Activated CD4-positive, alpha-beta memory T cell treated with anti-CD3 and anti-CD28 coated beads for 36 hours (primary cell): Measurements from ENCODE around the gene TUG1. TPM values are rescaled to one million over a fixed set of nuclear protein-coding genes. Genes with fewer than 3 reads are reported as not detected.
A peak's percentile ranks its signal among the peaks of the same experiment; 100 is the strongest.

Experiments used
- CTCF ChIA-PET: fragments of 350-600 bp; sonication (Branson Sonifier 250); formaldehyde crosslinking; loops from one replicate; lab custom pipeline; 2021; ENCODE audit warnings: antibody characterized with exemption, inconsistent platforms; lab: Charles Lee
- POLR2A ChIA-PET: fragments of 350-600 bp; sonication (Branson Sonifier 250); formaldehyde crosslinking; loops from one replicate; lab custom pipeline; 2021; ENCODE audit warnings: antibody characterized with exemption; lab: Charles Lee
- DNase-seq: peaks from one replicate; pipeline ENCODE4 v3.0.0-alpha.2; 2020
- H3K27ac Mint-ChIP-seq: one replicate; pipeline ENCODE4 v1.8.0; 2021; ENCODE audit warnings: mixed read lengths
- H3K27me3 Mint-ChIP-seq: one replicate; pipeline ENCODE4 v1.8.0; 2021; ENCODE audit warnings: mixed read lengths
- H3K36me3 Mint-ChIP-seq: one replicate; pipeline ENCODE4 v1.8.0; 2021; ENCODE audit warnings: mixed read lengths
- H3K4me1 Mint-ChIP-seq: one replicate; pipeline ENCODE4 v1.8.0; 2021; ENCODE audit warnings: low read depth, mixed read lengths
- H3K4me3 Mint-ChIP-seq: one replicate; pipeline ENCODE4 v1.8.0; 2021; ENCODE audit warnings: mild to moderate bottlenecking, mixed read lengths
- H3K9me3 Mint-ChIP-seq: one replicate; pipeline ENCODE4 v1.8.0; 2021; ENCODE audit warnings: mixed read lengths
- intact Hi-C: fragments of 100-400 bp; cut with micrococcal nuclease; formaldehyde crosslinking; loops from one replicate; pipeline ENCODE4 v1.15.1; 2023
- total RNA-seq, 2 experiments: library from RNA; stranded (reverse); gene quantifications; one replicate each; pipeline ENCODE4 v1.2.3, GENCODE V29; 2021

The TUG1 gene
- total RNA-seq, 2 experiments from 2014 or later: 35.6 to 38.3 TPM

- peaks cover 20% of the 10 kb centered on the region for H3K4me1 Mint-ChIP-seq
- DNase-seq: no peak
- H3K36me3 Mint-ChIP-seq: peaks cover 59% of the 10 kb centered on the region
- CTCF ChIA-PET: interaction anchor here (0.9 to 1.7 kb wide), 4 partner anchors 9 to 297 kb away, joined by 4 to 8 read pairs (median 6); no protein-coding TSS in a partner anchor
- no peak overlapping the region for H3K4me3 Mint-ChIP-seq
- no peaks in the 10 kb centered on the region for H3K27me3 Mint-ChIP-seq
- H3K27ac Mint-ChIP-seq: peak overlapping the region; percentile 19
- H3K9me3 Mint-ChIP-seq: no peaks in the 10 kb centered on the region
- POLR2A ChIA-PET: no interaction called here
- intact Hi-C loops: no loop called here
These were observed 37.3 kb upstream of the TUG1 start for GRCh38 chr22:30931541-30932300.

GRCh38 chr22:30932661-30933060, 36.4 kb upstream of the TUG1 start:
- Mint-ChIP-seq H3K36me3 (peaks cover 56% of the 10 kb centered on the region), H3K27me3 (no peaks in the 10 kb centered on the region), H3K9me3 (no peaks in the 10 kb centered on the region), H3K4me1 (peaks cover 26% of the 10 kb centered on the region), H3K4me3 (no peak overlapping the region), H3K27ac (peak overlapping the region; percentile 4)
- CTCF ChIA-PET: interaction anchor here (0.7 to 1.5 kb wide), 3 partner anchors 10 to 298 kb away, joined by 4 to 8 read pairs (median 4); no protein-coding TSS in a partner anchor
- intact Hi-C loops: no loop called here
- POLR2A ChIA-PET: no interaction called here
- DNase-seq: no peak

GRCh38 chr22:30933457-30933856, 35.6 kb upstream of the TUG1 start:
- Mint-ChIP-seq H3K36me3 (peaks cover 57% of the 10 kb centered on the region), H3K9me3 (no peaks in the 10 kb centered on the region), H3K27me3 (no peaks in the 10 kb centered on the region), H3K4me1 (peaks cover 31% of the 10 kb centered on the region), H3K27ac (peak overlapping the region; percentile 38), H3K4me3 (no peak overlapping the region)
- intact Hi-C loops: no loop called here
- no peak for DNase-seq
- CTCF ChIA-PET: no interaction called here
- POLR2A ChIA-PET: no interaction called here

GRCh38 chr22:30934053-30934452, 35.0 kb upstream of the TUG1 start:
- peaks cover 35% of the 10 kb centered on the region for H3K4me1 Mint-ChIP-seq

GRCh38 chr22:30940685-30941362, 28.2 kb upstream of the TUG1 start:
- DNase-seq: peak; percentile 70
- intact Hi-C loops: loop anchor here (2.0 to 10.0 kb wide), 4 partner anchors 144 to 334 kb away; partner anchors contain the start of gene PLA2G3
- Mint-ChIP-seq H3K4me1 (peaks cover 72% of the 10 kb centered on the region), H3K27me3 (no peaks in the 10 kb centered on the region), H3K9me3 (no peaks in the 10 kb centered on the region), H3K27ac (peak overlapping the region; percentile 89), H3K36me3 (peaks cover 56% of the 10 kb centered on the region), H3K4me3 (peak overlapping the region; percentile 61)
- POLR2A ChIA-PET: interaction anchor here (1.1 to 3.1 kb wide), 2 partner anchors 19 to 28 kb away, joined by 3 to 14 read pairs; partner anchors contain the start of genes MORC2 and TUG1
- CTCF ChIA-PET: interaction anchor here (0.7 to 1.8 kb wide), 9 partner anchors 9 to 393 kb away, joined by 3 to 9 read pairs (median 4); partner anchors contain the start of gene SELENOM

More at GRCh38 chr22:30934053-30934452, 35.0 kb upstream of the TUG1 start:
- H3K4me3 Mint-ChIP-seq: no peak overlapping the region
- DNase-seq: no peak
- ChIA-PET CTCF (interaction anchor here (0.9 kb wide), 1 partner anchor 14 kb away, joined by 3 read pairs; no protein-coding TSS in a partner anchor), POLR2A (no interaction called here)
- H3K9me3 Mint-ChIP-seq: no peaks in the 10 kb centered on the region
- no peaks in the 10 kb centered on the region for H3K27me3 Mint-ChIP-seq
- H3K36me3 Mint-ChIP-seq: peaks cover 60% of the 10 kb centered on the region
- intact Hi-C loops: no loop called here
- no peak overlapping the region for H3K27ac Mint-ChIP-seq

GRCh38 chr22:30941363-30941740, 27.7 kb upstream of the TUG1 start:
- Mint-ChIP-seq H3K4me3 (peak overlapping the region; percentile 61), H3K4me1 (peaks cover 69% of the 10 kb centered on the region), H3K27ac (peak overlapping the region; percentile 89), H3K36me3 (peaks cover 54% of the 10 kb centered on the region), H3K27me3 (no peaks in the 10 kb centered on the region), H3K9me3 (no peaks in the 10 kb centered on the region)
- POLR2A ChIA-PET: interaction anchor here (1.1 to 3.1 kb wide), 2 partner anchors 20 to 27 kb away, joined by 3 to 14 read pairs; partner anchors contain the start of genes MORC2 and TUG1
- CTCF ChIA-PET: interaction anchor here (1.0 to 1.8 kb wide), 6 partner anchors 21 to 178 kb away, joined by 3 to 9 read pairs (median 4); partner anchors contain the start of gene SELENOM
- intact Hi-C loops: loop anchor here (2.0 to 10.0 kb wide), 4 partner anchors 143 to 333 kb away; partner anchors contain the start of gene PLA2G3
- no peak for DNase-seq

- CTCF ChIA-PET: no interaction called here
- H3K4me1 Mint-ChIP-seq: peaks cover 59% of the 10 kb centered on the region
- no peaks in the 10 kb centered on the region for H3K27me3 Mint-ChIP-seq
- H3K9me3 Mint-ChIP-seq: no peaks in the 10 kb centered on the region
- DNase-seq: peak; percentile 66
- peaks cover 46% of the 10 kb centered on the region for H3K36me3 Mint-ChIP-seq
- intact Hi-C loops: loop anchor here (10.0 kb wide), 3 partner anchors 201 to 331 kb away; partner anchors contain the start of gene PLA2G3
- peak overlapping the region; percentile 50 for H3K27ac Mint-ChIP-seq
- POLR2A ChIA-PET: no interaction called here
- H3K4me3 Mint-ChIP-seq: no peak overlapping the region
These were observed 25.7 kb upstream of the TUG1 start for GRCh38 chr22:30943368-30943767.

GRCh38 chr22:30944986-30945385, 24.1 kb upstream of the TUG1 start:
- ChIA-PET POLR2A (interaction anchor here (1.0 kb wide), 1 partner anchor 140 kb away, joined by 3 read pairs; no protein-coding TSS in a partner anchor), CTCF (interaction anchor here (1.3 to 3.1 kb wide), 3 partner anchors 21 to 139 kb away, joined by 3 to 23 read pairs (median 6); partner anchors contain the start of genes MORC2 and TUG1)
- no peak overlapping the region for H3K4me3 Mint-ChIP-seq
- DNase-seq: no peak
- intact Hi-C loops: loop anchor here (10.0 kb wide), 3 partner anchors 200 to 330 kb away; partner anchors contain the start of gene PLA2G3
- H3K27me3 Mint-ChIP-seq: no peaks in the 10 kb centered on the region
- peaks cover 42% of the 10 kb centered on the region for H3K36me3 Mint-ChIP-seq
- H3K27ac Mint-ChIP-seq: no peak overlapping the region
- peaks cover 49% of the 10 kb centered on the region for H3K4me1 Mint-ChIP-seq
- H3K9me3 Mint-ChIP-seq: no peaks in the 10 kb centered on the region

GRCh38 chr22:30945653-30946052, 23.4 kb upstream of the TUG1 start:
- ChIA-PET POLR2A (interaction anchor here (1.0 kb wide), 1 partner anchor 139 kb away, joined by 3 read pairs; no protein-coding TSS in a partner anchor), CTCF (interaction anchor here (1.0 to 3.1 kb wide), 5 partner anchors 22 to 328 kb away, joined by 3 to 23 read pairs (median 4); partner anchors contain the start of genes MORC2 and TUG1)
- H3K9me3 Mint-ChIP-seq: no peaks in the 10 kb centered on the region
- H3K36me3 Mint-ChIP-seq: peaks cover 41% of the 10 kb centered on the region
- no peak for DNase-seq
- H3K27me3 Mint-ChIP-seq: no peaks in the 10 kb centered on the region
- no peak overlapping the region for H3K4me3 Mint-ChIP-seq
- no peak overlapping the region for H3K27ac Mint-ChIP-seq
- peaks cover 42% of the 10 kb centered on the region for H3K4me1 Mint-ChIP-seq
- intact Hi-C loops: loop anchor here (10.0 kb wide), 3 partner anchors 199 to 329 kb away; partner anchors contain the start of gene PLA2G3

- CTCF ChIA-PET: interaction anchor here (0.5 to 3.1 kb wide), 8 partner anchors 23 to 327 kb away, joined by 3 to 23 read pairs (median 4); partner anchors contain the start of genes MORC2 and TUG1
- intact Hi-C loops: loop anchor here (10.0 kb wide), 3 partner anchors 198 to 328 kb away; partner anchors contain the start of gene PLA2G3
- H3K36me3 Mint-ChIP-seq: peaks cover 37% of the 10 kb centered on the region
- H3K27me3 Mint-ChIP-seq: no peaks in the 10 kb centered on the region
- DNase-seq: no peak
- H3K4me1 Mint-ChIP-seq: peaks cover 35% of the 10 kb centered on the region
- no peaks in the 10 kb centered on the region for H3K9me3 Mint-ChIP-seq
- no peak overlapping the region for H3K27ac Mint-ChIP-seq
- POLR2A ChIA-PET: no interaction called here
- no peak overlapping the region for H3K4me3 Mint-ChIP-seq
These were observed 22.7 kb upstream of the TUG1 start for GRCh38 chr22:30946354-30946753.

GRCh38 chr22:30947173-30947815, 21.8 kb upstream of the TUG1 start:
- CTCF ChIA-PET: interaction anchor here (0.7 to 3.1 kb wide), 5 partner anchors 28 to 201 kb away, joined by 3 to 23 read pairs (median 4); no protein-coding TSS in a partner anchor
- Mint-ChIP-seq H3K4me3 (no peak overlapping the region), H3K4me1 (peaks cover 32% of the 10 kb centered on the region), H3K36me3 (peaks cover 32% of the 10 kb centered on the region), H3K27me3 (no peaks in the 10 kb centered on the region), H3K9me3 (no peaks in the 10 kb centered on the region), H3K27ac (no peak overlapping the region)
- POLR2A ChIA-PET: no interaction called here
- DNase-seq: no peak
- intact Hi-C loops: loop anchor here (1.0 to 10.0 kb wide), 4 partner anchors 137 to 328 kb away; partner anchors contain the start of gene PLA2G3
